ENCODE results near the gene MAPK1.
"Not testable (repeated sequence)": the region's sequence is repeated elsewhere in the genome, so short reads cannot be mapped to it uniquely, and the experiment has no call there.

The MAPK1 gene

DNA sequence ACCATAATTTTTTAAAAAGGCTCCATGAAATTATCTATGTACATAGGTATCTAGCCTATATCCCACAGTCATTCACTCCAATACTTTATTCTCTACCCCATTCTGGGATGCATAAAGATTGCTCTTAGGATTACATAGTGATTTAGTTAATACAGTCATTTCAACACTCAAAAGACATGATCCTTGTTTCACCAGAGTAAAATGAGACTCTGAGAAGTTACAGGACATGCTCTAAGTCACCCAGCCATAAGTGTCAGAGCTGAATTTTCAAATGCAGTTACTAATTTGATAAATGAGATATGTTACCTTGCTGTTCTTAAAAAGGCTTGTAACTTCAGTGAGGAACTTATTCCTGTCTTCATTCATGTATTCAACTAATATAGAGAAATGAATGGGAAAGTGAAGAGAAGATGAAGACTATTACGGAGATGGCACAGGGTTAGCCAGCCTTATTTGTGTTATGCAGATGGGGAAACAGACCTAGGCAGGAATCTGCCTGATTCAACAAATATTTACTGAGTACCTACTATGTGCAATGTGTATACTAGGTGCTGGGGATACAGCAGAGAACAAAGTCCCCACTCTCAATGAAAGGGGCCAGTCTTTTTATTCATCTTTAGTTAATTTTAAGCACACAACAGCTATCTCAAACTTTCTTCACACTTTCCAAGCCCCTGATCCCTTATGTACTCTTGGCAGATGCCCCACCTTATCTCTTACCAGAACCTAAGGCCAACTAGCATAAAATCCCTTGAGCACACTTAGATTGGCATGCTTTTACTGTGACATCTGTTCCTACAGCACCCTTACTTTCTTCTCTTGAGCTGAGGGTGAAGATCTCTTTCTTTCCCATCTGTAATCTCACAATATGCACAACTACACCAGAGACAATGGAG, 21.6 kb downstream of the MAPK1 start:
- no peak for DNase-seq

DNA sequence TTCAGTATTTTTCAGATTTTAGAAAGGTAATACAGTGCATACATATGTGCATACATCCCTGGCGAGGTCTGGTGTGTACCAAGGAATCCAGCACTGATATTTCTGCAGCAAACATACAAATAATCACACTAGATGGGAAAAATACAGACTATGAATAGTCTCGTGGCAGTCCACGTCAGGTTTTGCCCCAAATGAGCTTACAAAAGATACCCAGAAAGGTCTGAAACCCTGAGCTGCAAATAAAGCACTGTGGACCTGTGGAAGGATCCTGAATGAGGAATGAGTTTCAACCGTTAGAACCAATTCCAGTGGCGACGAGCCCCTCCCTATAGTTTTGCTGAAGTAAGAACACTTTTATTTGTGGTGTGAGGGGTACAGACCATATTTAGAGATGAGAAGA, 24.5 kb downstream of the MAPK1 start:
- no peak for DNase-seq

DNA sequence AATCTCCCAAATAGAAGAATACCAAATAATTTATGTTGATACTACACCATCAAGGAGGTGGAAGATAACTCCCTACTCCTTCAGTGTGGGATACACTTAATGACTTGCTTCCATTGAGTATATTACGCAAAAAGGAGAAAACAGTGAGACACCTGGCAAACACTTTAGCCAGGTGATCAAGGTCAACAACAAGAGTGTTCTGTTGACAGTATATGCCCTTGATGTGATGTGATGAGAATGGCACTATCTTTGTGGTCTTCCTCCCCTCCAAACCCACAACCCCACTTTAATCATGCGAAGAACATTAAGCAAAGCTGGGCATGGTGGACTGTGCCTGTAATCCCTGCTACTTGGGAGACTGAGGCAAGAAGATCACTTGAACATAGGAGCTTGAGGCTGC, 26.0 kb downstream of the MAPK1 start:
- DNase-seq: no peak

DNA sequence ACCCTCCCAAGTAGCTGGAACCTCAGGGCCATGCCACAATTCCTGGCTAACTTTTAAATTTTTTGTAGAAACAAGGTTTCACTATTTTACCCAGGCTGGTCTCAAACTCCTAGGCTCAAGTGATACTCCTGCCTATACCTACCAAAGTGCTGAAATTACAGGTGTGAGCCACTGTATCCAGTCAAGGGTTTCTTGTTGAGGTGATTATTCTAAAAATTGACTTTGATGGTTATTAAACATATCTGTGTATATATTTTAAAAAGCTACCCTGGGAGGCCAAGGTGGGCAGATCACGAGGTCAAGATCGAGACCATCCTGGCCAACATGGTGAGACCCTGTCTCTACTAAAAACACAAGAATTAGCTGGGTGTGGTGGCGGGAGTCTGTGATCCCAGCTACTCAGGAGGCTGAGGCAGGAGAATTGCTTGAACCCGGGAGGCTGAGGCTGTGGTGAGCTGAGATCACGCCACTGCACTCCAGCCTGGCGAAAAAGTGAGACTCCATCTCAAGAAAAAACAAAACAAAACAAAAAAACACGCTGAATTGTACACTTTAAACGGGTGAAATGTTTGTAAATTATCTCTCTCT, 27.1 kb downstream of the MAPK1 start:
- DNase-seq: no peak

DNA sequence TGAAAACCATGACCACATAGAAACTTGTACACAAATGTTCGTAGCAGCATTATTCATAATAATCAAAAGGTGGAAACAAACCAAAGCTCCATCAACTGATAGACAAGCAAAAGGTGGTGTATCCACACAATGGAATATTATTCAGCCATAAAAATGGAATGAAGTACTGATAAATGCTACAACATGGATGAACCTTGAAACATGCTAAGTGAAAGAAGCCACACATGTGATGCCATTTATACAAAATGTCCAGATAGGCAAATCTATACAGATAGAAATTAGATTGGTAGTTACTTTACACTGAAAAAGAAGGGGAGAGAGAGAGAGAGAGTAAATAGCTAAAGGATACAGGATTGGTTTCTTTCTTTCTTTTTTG, 27.7 kb downstream of the MAPK1 start:
- no peak for DNase-seq

DNA sequence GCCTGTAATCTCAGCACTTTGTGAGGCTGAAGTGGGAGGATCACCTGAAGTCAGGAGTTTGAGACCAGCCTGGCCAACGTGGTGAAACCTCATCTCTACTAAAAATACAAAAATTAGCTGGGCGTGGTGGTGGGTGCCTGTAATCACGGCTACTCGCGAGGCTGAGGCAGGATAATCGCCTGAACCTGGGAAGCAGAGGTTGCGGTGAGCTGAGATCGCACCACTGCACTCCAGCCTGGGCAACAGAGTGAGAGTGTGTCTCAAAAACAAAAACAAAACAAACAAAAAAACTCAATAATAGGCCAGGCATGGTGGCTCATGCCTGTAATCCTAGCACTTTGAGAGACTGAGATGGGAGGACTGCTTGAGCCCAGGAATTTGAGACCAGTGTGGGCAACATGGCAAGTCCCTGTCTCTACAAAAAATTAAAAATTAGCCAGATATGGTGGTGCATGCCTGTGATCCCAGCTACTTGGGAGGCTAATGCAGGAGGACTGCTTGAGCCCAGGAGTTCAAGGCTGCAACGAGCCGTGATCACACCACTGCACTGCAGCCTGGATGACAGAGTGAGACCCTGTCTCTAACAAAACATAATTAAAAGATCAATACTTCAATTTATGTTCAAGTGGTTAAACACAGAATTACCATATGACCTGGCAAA, 28.2 kb downstream of the MAPK1 start:
- DNase-seq: not testable (repeated sequence)

DNA sequence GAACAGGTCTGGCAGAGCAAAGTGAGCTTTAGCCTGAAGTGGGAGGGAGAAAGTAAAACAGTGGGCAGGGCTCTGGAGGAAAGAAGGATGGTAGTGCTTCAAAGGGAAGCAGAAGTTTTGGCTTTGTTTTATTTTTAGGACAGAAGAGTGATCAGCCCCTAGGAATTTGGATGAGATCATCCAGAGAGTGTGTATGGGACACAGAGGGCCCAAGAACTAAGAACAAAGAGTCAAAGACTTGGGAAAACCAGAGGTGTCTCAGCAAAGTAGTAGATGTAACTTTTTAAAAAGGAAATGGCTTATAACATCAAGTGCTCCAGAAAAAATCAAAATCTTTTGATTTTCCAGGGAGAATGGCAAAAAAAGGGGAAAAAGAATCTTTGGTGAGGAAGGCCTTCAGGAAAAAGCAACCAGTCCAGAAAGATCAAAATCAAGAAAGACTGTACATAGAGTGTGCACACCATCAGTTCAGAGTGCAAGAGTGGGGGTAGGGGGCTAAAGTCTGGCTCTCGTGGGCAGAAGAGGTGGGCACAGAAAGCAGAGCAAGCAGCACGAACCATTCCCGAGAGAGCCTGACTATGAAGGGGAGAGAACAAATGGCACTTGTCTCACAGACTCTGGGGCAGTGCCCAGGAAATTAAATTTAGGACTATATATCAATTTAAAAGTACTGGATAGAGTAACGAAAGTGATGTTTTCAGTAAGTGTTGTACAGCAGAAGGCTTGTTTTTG, 30.0 kb downstream of the MAPK1 start:
- DNase-seq: peak; percentile 73

DNA sequence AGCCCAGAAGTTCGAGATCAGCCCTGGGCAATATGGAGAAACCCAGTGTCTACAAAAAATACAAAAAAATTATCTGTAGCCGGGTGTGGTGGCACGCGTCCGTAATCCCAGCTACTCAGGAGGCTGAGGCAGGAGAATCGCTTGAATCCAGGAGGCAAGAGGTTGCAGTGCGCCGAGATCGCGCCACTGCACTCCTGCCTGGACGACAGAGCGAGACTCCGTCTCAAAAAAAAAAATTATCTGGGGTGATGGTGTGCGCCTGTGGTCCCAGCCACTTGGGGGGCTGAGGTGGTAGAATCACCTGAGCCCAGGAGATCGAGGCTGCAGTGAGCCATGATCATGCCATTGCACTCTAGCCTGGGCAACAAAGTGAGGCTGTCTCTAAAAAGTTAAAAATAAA, 31.0 kb downstream of the MAPK1 start:
- DNase-seq: not testable (repeated sequence)

DNA sequence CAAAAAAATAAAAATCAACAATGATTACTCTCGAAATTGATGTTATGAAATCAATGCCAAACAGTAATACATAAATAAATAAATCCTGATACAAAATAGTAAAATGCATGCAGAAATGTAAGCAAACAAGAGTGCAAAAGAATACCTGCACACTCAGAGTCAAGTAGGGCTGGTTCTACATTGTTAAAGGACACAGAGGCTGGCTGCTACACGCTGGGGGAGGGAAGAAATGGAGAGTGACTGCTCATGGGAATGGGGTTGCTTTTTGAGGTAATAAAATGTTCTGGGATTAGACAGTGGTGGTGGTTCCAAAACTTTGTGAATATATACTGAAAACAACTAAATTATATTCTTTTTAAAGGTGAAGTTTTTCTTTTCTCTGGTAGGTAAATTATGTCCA, 32.1 kb downstream of the MAPK1 start:
- no peak for DNase-seq

DNA sequence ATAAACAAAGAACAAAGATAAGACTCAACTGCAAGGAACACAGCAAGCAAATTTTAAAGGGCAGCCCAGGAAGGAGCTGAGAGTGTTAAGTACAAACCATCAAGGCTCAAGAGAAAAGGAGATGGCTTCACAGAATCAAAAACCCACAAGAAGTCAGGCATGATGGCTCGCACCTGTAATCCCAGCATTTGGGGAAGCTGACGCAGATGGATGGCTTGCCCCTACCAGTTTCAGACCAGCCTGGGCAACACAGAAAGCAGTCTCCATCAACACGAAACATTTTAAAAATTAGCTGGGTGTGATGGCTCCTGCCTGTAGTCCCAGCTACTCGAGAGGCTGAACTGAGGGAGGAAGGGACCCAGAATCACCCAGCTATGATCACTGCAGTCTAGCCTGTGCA, 32.6 kb downstream of the MAPK1 start:
- no peak for DNase-seq

DNA sequence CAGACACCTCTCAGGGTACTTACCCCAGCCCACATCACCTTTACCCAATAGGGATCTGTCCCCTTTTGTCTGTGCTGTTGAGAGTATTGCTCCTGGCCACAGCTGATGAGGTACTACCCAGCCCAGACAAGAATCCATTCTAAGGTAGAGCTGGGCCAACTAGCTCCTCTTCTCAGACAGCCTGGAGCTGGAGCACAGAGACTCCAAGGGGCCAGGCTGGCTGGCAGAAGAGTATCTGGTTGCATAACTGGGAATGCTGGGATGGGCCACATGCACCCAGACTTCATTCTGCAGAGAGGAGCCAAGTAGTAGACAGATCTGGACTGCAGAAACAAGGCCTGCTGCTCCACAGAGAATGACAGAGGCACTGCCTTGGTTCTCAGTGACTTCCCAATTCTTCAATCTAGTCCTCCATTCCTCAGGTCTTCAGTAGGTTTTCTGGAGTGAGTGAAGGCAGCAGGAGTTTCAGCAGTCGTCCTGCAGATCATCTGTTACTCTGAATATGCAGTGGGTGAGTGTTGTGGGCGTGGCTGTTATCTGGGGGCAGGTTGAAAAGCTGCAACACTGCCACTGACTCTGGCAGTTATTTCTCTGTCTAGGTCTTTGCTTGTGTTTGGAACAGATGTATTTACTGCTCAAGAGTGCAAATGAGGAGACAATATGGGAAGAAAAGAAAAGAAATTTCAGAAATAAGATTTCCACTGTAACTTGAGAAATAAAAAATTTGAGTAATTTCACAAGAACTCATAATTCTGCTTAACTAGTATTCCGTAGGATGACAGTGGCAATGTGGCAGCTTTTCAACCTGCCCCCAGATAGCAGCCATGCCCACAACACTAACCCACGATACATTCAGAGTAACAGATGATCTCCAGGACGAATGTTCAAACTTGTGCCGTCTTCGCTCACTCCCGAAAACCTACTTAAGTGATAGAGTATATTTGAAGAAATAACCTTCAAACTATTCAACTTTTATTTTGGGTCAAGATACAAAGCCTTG, 34.9 kb downstream of the MAPK1 start:
- no peak for DNase-seq

DNA sequence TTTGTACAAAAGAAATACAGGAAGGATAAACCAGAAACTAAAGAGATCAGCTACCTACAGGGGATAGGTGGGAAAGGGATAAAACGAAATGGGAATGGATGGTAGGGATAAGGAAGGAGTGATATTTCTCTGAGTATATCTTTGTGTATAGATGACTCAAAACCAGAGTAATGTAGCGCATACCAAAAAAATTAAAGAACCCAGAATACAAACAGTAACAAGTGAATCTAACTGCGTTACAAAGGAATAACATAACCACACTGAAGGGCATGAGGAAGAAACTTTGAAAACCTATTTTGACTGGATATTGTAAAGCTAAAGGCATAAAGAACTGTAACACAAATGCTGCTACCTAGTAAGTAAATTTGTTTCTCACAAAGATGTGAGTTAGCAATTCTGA, 37.9 kb downstream of the MAPK1 start:
- no peak for DNase-seq

DNA sequence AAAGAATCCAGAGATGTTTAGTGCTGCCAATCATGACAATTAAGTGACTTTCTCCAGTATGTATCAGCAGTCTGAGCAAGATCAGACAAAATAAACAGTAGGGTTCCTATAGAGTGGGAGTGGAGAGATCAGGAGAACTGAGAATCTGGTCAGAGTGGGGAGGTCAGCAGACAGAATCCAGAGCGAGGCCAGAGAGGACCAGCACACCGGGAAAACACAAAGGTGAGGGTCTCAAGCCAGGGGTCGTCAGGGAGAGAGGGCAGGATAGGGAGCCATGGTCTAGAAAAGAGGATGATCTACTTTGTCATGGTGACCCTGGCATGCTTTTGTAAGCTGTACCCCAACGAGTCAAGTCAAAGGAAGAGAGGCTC, 39.2 kb downstream of the MAPK1 start:
- DNase-seq: no peak

DNA sequence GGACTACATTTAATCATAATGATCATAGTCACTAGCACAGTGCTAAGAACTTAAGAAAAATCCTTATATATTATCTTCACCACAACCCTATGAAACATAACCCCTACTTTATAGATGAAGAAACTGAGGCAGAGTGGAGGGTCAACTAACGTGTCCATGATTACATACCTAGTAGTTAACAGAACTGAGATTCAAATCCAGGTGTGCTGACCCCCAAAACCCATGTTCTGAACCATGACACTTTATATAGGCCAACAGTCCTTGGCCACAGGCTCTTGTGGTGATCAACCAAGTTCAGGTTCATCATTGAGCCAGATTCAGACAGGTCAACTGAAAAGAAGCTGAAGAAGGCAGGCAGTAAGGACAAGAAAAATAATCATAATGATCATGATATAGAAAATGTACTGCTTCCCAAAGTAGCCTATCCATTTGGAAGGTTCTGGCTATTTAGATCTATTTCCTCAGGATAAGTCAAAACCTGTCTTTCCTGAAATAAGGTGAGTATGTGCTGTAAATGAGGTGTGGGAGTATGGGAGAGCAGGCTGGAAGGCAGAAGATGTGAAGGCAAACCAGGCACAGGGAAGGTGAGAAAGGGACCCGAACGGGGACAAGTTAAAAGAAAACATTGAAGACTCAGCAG, 39.7 kb downstream of the MAPK1 start:
- no peak for DNase-seq

DNA sequence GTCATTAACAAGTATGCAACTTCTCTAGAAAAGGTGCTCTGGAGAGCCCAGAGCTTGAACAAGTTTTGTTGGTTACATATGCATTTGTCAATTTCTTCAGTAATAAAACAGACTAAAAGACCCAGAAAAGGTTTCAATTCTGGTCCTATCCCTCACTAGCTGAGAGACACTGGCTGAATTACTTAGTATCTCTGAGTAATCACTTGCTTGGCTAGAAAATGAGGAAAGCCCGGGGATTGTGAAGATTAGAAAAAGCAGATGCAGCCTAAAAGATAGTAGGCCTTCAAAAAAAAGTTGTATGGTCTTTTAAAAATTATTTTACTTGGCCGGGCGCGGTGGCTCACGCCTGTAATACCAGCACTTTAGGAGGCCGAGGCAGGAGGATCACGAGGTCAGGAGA, 41.2 kb downstream of the MAPK1 start:
- no peak for DNase-seq

DNA sequence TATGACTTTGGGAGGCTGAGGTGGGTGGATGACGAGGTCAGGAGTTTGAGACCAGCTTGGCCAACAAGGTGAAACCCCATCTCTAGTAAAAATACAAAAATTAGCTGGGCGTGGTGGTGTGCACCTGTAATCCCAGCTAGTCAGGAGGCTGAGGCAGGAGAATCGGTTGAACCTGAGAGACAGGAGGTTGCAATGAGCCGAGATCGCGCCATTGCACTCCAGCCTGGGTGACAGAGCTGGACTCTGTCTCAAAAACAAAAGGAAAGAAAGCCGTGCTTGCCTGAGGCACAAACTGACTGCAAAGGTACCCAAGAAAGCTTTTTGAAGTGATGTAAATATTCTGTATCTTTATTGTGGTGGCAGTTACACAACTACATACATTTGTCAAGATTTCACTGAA, 42.5 kb downstream of the MAPK1 start:
- not testable (repeated sequence) for DNase-seq

DNA sequence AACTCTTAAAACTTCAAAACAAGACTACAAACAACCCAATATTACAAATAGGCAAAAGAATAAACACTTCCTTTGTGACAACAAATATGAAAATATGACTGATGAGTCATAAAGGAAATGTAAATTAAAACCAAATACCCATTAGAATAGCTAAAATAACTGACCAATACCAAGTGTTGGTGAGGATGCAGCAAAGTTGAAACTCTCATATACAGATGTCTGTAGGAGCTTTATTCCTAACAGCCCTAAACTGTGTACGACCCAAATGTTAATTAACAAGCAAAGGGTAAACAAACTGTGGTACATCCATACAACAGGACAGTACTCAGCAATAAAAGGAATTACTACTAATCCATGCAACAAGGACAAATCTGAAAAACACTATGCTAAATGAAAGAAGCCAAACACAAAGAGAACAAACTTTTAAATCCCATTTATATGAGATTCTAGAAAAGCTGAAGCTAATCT, 43.0 kb downstream of the MAPK1 start:
- no peak for DNase-seq

DNA sequence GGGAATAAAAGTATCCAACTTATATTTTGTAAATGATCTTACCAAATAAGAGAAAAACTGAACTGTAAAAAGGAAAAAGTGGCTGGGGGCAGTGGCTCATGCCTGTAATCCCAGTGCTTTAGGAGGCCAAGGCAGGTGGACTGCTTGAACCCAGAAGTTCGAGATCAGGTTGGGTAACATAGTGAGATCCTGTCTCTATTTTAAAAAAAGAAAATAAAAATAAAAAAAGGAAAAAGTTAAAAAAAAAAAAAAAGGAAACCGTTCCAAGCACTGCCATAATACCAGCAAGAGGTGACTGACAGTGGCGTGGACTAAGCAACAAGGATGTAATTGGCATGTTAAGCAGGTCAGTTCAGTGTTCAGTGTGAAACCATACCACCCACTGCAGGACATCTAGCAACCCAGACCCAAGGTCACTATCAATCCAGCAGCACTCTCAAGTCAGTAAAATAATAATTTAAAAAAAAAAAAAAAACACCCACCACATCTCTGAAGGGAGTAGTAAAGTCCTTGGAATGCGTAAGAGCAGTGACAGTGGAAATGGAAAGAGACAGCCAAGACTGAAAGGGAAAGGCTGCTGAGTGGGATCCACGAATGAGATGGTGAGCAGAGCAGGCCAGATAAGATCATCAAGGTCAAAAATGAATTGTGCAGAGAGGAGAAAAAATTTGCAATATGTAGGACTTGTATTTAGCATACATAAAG, 43.6 kb downstream of the MAPK1 start:
- DNase-seq: no peak

DNA sequence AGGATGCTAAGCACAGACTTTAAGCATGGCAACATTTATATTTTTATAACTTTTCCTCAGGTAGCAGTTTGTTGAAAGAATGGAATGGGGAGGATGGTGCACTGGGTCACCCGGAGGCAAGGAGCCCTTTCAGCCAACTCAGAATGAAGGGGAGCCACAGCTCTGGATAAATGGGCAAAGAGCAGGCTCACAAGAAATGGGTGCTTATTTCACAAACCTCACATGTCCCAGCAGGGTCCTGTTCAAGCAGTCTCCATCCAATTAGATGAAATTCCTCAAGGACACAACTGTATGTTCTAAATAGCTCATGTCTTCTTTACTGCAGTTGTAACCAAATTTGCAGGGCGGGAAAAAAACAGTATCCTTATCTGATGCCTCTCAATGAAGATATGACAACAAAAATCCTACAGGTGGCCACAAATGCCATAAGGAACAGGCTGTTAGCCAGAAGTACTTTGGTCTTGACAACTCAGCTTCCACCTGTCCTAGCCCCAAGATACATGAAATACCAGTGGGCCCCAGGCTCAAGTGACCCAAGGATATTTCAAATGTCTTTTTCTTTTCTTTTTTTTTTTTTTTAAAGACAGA, 48.2 kb downstream of the MAPK1 start:
- DNase-seq: no peak

DNA sequence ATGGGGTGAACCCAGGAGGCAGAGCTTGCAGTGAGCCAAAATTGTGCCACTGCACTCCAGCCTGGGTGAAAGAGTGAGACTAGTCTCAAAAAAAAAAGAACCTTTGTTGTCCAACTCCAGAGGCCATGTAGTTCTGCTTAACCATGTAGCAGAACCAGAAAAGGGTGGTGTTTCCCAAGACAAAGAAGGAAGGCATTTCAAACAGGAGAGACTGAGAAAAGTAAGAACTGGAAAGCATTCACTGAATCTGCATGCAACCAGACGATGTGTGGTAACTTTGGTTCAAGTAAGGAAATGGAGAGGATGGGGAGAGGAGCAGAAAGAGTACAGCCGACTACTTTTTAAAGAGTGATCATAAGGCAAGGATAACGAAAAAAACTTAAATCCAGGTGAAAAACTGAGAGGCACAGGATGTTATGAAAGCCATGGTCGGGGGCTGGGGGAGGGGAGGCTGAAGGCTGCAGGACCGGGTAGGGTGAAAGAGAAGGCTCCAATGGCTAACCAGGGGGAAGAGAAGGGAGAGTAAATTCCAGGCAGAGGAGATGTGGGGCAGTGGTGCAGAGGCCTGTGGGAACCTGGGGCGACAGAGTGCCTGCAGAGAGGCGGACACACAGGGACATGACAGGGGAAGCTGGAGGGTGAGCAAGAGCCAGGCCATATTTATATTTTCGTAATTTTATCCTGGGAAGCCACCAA, 48.8 kb downstream of the MAPK1 start:
- DNase-seq: no peak

Measured in kidney glomerular epithelial cell (primary cell).